OCI-LY1 (cell line): ENCODE results near the gene DENND1B.

Experiments
- EZH2 ChIP-seq: fragments of 200-600 bp; sonication (generic), shearing (Covaris generic); IDR thresholded peaks from 2 replicates; pipeline ENCODE4 v1.8.0; 2017; ENCODE audit warnings: borderline replicate concordance, mixed run types, mild to moderate bottlenecking, antibody characterized with exemption, low read length, moderate library complexity, mixed read lengths
- TF ChIP-seq, protein P1 (sequence below): fragments of 200-600 bp; sonication (generic), shearing (Covaris generic); IDR thresholded peaks from 2 replicates; pipeline ENCODE4 v1.5.1; 2017; ENCODE audit warnings: mild to moderate bottlenecking, antibody characterized with exemption, low read length, moderate library complexity, mixed read lengths

DNA sequence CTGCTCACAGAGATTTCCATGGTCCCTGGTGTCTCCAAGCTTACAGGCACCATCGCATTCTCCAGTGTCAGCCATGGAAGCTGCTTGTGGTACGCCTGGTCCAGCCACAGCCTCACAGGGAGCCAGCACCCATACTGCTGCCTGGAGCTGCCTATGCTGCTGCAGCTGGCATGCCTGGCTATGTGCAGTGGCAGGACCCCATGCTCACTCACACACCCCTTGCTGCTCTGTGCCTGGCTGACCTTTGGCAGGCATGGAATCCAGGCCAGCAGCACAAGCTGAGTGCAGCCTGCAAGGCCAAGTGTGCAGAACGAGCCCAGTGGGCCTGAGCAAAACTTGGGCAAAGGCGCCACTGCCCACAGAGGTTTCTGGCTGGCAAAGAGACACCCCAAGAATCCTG lies 26.4 kb upstream of the DENND1B start:
- TF ChIP-seq, protein P1, sequence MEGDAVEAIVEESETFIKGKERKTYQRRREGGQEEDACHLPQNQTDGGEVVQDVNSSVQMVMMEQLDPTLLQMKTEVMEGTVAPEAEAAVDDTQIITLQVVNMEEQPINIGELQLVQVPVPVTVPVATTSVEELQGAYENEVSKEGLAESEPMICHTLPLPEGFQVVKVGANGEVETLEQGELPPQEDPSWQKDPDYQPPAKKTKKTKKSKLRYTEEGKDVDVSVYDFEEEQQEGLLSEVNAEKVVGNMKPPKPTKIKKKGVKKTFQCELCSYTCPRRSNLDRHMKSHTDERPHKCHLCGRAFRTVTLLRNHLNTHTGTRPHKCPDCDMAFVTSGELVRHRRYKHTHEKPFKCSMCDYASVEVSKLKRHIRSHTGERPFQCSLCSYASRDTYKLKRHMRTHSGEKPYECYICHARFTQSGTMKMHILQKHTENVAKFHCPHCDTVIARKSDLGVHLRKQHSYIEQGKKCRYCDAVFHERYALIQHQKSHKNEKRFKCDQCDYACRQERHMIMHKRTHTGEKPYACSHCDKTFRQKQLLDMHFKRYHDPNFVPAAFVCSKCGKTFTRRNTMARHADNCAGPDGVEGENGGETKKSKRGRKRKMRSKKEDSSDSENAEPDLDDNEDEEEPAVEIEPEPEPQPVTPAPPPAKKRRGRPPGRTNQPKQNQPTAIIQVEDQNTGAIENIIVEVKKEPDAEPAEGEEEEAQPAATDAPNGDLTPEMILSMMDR, result no peak
- TF ChIP-seq EZH2, result no peak
